ENCODE measurements around the gene PCDHGA6. TPM values are rescaled to one million over a fixed set of nuclear protein-coding genes. Genes with fewer than 3 reads are reported as not detected.
A peak's percentile ranks its signal among the peaks of the same experiment; 100 is the strongest.
"Not testable (repeated sequence)": the region's sequence is repeated elsewhere in the genome, so short reads cannot be mapped to it uniquely, and the experiment has no call there.

The PCDHGA6 gene
- total RNA-seq, 2 donors from 2014 or later = 3.7 to 4.4 TPM

GRCh38 chr5:141387557-141388311 is 14.0 kb downstream of the PCDHGA6 start, which contains the start of gene PCDHGB4:
Gene PCDHGB4 (plus strand): TSS chr5:141387698. CDS start chr5:141387885, 187 bp downstream.
- ATAC-seq = peak; percentile 76 to 85
- DNase-seq; intact Hi-C loops (cut with DNase I): not testable (repeated sequence)

- intact Hi-C loops (cut with DNase I) = no loop called here
- ATAC-seq (no peak), DNase-seq (no peak)
These were observed 15.0 kb downstream of the PCDHGA6 start for GRCh38 chr5:141388661-141389060.

- no peak for ATAC-seq
- intact Hi-C loops (cut with DNase I) = no loop called here
These were observed 15.7 kb downstream of the PCDHGA6 start for GRCh38 chr5:141389153-141390042.

DNA sequence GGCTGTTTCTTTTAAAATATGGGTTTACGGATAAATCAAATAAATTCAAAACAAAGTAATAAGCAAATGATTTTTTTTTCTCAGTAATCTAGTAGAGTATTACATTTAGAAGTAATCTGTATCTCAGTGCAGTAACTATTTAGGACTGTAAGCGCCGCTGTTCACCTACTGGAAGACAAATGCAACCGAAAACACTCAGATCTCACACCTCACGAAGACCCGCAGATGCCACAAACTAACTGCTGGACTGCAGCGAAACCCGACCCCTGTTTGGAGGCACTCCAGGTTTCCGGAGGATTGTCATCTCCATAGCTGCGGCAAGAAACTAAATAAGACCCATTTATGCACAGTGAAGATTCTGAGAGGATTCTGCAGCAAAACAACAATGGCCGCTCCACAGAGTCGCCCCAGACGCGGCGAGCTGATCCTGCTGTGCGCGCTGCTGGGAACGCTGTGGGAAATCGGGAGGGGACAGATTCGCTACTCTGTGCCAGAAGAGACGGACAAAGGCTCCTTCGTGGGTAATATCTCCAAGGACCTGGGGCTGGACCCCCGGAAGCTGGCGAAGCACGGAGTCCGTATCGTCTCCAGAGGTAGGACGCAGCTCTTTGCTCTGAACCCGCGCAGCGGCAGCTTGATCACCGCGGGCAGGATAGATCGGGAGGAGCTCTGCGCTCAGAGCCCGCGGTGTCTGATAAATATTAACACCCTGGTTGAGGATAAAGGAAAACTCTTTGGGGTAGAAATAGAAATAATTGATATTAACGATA is 18.9 kb downstream of the PCDHGA6 start, which contains the start of gene PCDHGA8:
PCDHGA8 (plus strand) TSS at position 205 of the 770 bp plus-strand sequence; CDS start at position 386, 181 bp downstream.
- DNase-seq (no peak), ATAC-seq (no peak)
- intact Hi-C loops (cut with DNase I) = no loop called here

More at GRCh38 chr5:141389153-141390042, 15.7 kb downstream of the PCDHGA6 start:
- DNase-seq = no peak

- ATAC-seq (no peak), DNase-seq (no peak)
- intact Hi-C loops (cut with DNase I) = no loop called here
These were observed 19.6 kb downstream of the PCDHGA6 start for GRCh38 chr5:141393267-141393666.

DNA sequence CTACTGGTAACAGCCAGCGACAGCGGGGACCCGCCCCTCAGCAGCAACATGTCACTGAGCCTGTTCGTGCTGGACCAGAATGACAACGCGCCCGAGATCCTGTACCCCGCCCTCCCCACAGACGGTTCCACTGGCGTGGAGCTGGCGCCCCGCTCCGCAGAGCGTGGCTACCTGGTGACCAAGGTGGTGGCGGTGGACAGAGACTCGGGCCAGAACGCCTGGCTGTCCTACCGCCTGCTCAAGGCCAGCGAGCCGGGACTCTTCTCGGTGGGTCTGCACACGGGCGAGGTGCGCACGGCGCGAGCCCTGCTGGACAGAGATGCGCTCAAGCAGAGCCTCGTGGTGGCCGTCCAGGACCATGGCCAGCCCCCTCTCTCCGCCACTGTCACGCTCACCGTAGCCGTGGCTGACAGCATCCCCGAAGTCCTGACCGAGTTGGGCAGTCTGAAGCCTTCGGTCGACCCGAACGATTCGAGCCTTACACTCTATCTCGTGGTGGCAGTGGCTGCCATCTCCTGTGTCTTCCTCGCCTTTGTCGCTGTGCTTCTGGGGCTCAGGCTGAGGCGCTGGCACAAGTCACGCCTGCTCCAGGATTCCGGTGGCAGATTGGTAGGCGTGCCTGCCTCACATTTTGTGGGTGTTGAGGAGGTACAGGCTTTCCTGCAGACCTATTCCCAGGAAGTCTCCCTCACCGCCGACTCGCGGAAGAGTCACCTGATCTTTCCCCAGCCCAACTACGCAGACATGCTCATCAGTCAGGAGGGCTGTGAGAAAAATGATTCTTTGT is 20.9 kb downstream of the PCDHGA6 start:
- DNase-seq; intact Hi-C loops (cut with DNase I); ATAC-seq: not testable (repeated sequence)

DNA sequence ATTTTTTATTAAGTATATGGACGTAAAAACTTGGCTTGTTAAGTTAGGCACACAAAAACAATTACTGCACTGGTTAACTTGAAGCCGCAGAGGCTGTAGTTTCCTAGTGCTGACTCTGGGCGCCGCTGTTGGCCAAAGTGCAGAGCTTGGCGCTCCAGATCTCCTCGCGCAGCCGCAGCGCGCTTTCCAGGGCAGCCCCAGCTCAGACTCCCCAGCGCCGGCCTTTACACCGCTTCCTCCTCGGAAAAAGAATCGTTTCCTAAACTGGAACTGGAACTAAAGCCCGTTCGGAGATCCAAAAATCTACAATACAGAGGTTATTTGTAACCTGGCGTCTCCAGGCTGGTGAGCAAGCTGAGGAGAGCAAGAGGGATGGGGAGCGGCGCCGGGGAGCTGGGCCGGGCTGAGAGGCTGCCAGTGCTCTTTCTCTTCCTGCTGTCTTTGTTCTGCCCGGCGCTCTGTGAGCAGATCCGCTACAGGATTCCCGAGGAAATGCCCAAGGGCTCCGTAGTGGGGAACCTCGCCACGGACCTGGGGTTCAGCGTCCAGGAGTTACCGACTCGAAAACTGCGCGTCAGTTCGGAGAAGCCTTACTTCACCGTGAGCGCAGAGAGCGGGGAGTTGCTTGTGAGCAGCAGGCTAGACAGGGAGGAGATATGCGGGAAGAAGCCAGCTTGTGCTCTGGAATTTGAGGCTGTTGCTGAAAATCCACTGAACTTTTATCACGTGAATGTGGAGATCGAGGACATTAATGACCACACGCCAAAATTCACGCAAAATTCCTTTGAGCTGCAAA is 24.3 kb downstream of the PCDHGA6 start, which contains the start of gene PCDHGB5:
PCDHGB5 (plus strand) TSS at position 192 of the 796 bp plus-strand sequence; CDS start at position 373, 181 bp downstream.
- peak; percentile 92 to 96 for ATAC-seq
- intact Hi-C loops (cut with DNase I); DNase-seq: not testable (repeated sequence)

GRCh38 chr5:141398608-141399007 is 24.9 kb downstream of the PCDHGA6 start:
- ATAC-seq = no peak
- no peak for DNase-seq
- intact Hi-C loops (cut with DNase I) = no loop called here

GRCh38 chr5:141399555-141400258 is 26.0 kb downstream of the PCDHGA6 start:
- DNase-seq = no peak
- no peak for ATAC-seq
- intact Hi-C loops (cut with DNase I) = loop anchor here in 1 of 2 donors (10.0 kb wide), 1 partner anchor 45 kb away; the partner anchor contains the start of genes PCDHGA4, PCDHGB1 and PCDHGB2

GRCh38 chr5:141402553-141403243 is 29.0 kb downstream of the PCDHGA6 start, which contains the start of gene PCDHGA9:
Gene PCDHGA9 (plus strand): TSS chr5:141402778. CDS start chr5:141402953, 175 bp downstream.
- no peak for ATAC-seq
- no peak for DNase-seq
- intact Hi-C loops (cut with DNase I) = loop anchor here in 1 of 2 donors (10.0 kb wide), 1 partner anchor 48 kb away; the partner anchor contains the start of genes PCDHGA4, PCDHGB1 and PCDHGB2

DNA sequence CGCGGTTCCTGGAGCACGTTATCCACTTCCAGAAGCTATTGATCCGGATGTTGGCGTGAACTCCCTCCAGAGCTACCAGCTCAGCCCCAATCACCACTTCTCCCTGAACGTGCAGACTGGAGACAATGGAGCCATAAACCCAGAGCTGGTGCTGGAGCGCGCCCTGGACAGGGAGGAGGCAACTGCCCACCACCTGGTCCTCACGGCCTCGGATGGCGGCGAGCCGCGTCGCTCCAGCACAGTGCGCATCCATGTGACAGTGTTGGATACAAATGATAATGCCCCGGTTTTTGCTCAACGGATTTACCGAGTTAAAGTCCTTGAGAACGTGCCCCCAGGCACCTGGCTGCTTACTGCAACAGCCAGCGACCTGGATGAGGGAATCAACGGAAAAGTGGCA is 29.7 kb downstream of the PCDHGA6 start:
- intact Hi-C loops (cut with DNase I) = loop anchor here in 1 of 2 donors (10.0 kb wide), 1 partner anchor 49 kb away; the partner anchor contains the start of genes PCDHGA4, PCDHGB1 and PCDHGB2
- no peak for DNase-seq
- ATAC-seq = no peak

DNA sequence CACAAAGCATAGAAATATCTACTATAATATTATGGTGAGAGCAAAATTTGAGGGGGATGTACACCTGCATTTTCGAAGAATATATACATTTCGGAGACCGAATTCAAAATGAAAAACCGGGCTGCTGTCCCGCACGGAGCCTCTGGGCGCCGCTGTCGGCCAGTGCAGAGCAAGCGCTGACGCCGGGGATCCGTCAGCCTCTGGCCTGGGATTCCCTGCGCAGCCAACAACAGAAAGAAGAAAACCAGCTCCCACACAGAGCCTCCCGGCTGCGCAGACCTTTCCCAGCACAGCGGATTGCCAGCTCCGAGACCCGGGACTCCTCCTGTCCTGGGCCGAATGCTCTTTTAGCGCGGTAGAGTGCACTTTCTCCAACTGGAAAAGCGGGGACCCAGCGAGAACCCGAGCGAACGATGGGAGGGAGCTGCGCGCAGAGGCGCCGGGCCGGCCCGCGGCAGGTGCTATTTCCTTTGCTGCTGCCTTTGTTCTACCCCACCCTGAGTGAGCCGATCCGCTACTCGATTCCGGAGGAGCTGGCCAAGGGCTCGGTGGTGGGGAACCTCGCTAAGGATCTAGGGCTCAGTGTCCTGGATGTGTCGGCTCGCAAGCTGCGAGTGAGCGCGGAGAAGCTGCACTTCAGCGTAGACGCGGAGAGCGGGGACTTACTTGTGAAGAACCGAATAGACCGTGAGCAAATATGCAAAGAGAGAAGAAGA is 34.3 kb downstream of the PCDHGA6 start, which contains the start of gene PCDHGB6:
PCDHGB6 (plus strand) TSS at position 232 of the 716 bp plus-strand sequence; CDS start at position 414, 182 bp downstream.
- intact Hi-C loops (cut with DNase I) = loop anchor here in 1 of 2 donors (10.0 kb wide), 1 partner anchor 53 kb away; the partner anchor contains the start of genes PCDHGA4, PCDHGB1 and PCDHGB2
- DNase-seq (peak; percentile 58), ATAC-seq (peak; percentile 86 to 88)

DNA sequence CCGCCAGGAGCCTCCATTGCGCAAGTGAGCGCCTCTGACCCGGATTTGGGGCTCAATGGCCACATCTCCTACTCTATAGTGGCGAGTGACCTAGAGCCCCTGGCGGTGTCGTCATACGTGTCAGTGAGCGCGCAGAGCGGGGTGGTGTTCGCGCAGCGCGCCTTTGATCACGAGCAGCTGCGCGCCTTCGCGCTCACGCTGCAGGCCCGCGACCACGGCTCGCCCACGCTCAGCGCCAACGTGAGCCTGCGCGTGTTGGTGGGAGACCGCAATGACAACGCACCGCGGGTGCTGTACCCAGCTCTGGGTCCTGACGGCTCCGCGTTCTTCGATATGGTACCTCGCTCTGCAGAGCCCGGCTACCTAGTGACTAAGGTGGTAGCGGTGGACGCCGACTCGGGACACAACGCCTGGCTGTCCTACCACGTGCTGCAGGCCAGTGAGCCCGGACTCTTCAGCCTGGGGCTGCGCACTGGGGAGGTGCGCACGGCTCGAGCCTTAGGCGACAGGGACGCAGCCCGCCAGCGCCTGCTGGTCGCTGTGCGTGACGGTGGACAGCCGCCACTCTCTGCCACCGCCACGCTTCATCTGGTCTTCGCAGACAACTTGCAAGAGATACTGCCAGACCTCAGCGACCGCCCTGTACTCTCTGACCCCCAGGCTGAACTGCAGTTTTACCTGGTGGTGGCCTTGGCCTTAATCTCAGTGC is 36.1 kb downstream of the PCDHGA6 start:
- intact Hi-C loops (cut with DNase I) = loop anchor here (10.0 kb wide), 2 partner anchors 55 to 145 kb away; partner anchors contain the start of genes PCDHGA4 (in 1 of the 2), PCDHGB1 (in 1 of the 2) and PCDHGB2 (in 1 of the 2)
- ATAC-seq (no peak), DNase-seq (no peak)

- intact Hi-C loops (cut with DNase I) = loop anchor here in 1 of 2 donors (10.0 kb wide), 1 partner anchor 143 kb away; no protein-coding TSS in a partner anchor
- no peak for DNase-seq
- ATAC-seq = no peak
These were observed 37.9 kb downstream of the PCDHGA6 start for GRCh38 chr5:141411575-141411974.

All from left cardiac atrium (tissue), 4 donors.